OCI-LY1 (cell line): Measurements from ENCODE around the gene C11orf91.

Experiments used
- H2AFZ ChIP-seq: fragments of 200-600 bp; sonication (generic), shearing (Covaris generic); 2 replicates; pipeline ENCODE4 v1.6.0; 2014; ENCODE audit warnings: antibody characterized with exemption, mild to moderate bottlenecking, low read length
- H3F3A ChIP-seq: fragments of 200-600 bp; sonication (generic), shearing (Covaris generic); 2 replicates; pipeline ENCODE4 v1.6.0; 2014; ENCODE audit warnings: mild to moderate bottlenecking, antibody characterized with exemption, low read length, moderate library complexity; ENCODE audit not compliant: insufficient read depth
- H3K27ac ChIP-seq: fragments of 200-600 bp; sonication (generic); 2 replicates; pipeline ENCODE4 v1.5.1; 2014; ENCODE audit warnings: low read length, mixed run types, mild to moderate bottlenecking, low read depth; ENCODE audit not compliant: poor library complexity, severe bottlenecking
- H3K27me3 ChIP-seq: fragments of 200-600 bp; sonication (generic); 2 replicates; pipeline ENCODE4 v1.6.0; 2014; ENCODE audit warnings: antibody characterized with exemption, mild to moderate bottlenecking, low read length, moderate library complexity; ENCODE audit not compliant: insufficient read depth
- H3K36me3 ChIP-seq: fragments of 200-600 bp; sonication (generic); 2 replicates; pipeline ENCODE4 v1.6.1; 2014; ENCODE audit warnings: mild to moderate bottlenecking, antibody characterized with exemption, low read length, moderate library complexity, mixed read lengths; ENCODE audit not compliant: insufficient read depth
- H3K4me1 ChIP-seq: fragments of 200-600 bp; sonication (generic); 2 replicates; pipeline ENCODE4 v1.5.1; 2014; ENCODE audit warnings: mild to moderate bottlenecking, low read length, moderate library complexity; ENCODE audit not compliant: insufficient read depth, severe bottlenecking
- H3K4me2 ChIP-seq: fragments of 200-600 bp; sonication (generic), shearing (Covaris generic); 2 replicates; pipeline ENCODE4 v1.6.1; 2014; ENCODE audit warnings: low read length
- H3K4me3 ChIP-seq: fragments of 200-600 bp; sonication (generic); 2 replicates; pipeline ENCODE4 v1.5.1; 2014; ENCODE audit warnings: low read length, low read depth, mild to moderate bottlenecking, mixed read lengths; ENCODE audit not compliant: poor library complexity, severe bottlenecking
- H3K79me2 ChIP-seq: fragments of 200-600 bp; shearing (Covaris generic); 2 replicates; pipeline ENCODE4 v1.6.1; 2016; ENCODE audit warnings: mixed run types, low read length, mixed read lengths; ENCODE audit not compliant: insufficient read depth
- H3K9ac ChIP-seq: fragments of 200-600 bp; sonication (generic), shearing (Covaris generic); 2 replicates; pipeline ENCODE4 v1.6.1; 2014; ENCODE audit warnings: mild to moderate bottlenecking, low read length, mixed read lengths
- H3K9me2 ChIP-seq: fragments of 200-600 bp; sonication (generic), shearing (Covaris generic); 2 replicates; pipeline ENCODE4 v1.6.1; 2014; ENCODE audit warnings: low read depth, mild to moderate bottlenecking, low read length, mixed read lengths
- H3K9me3 ChIP-seq: fragments of 200-600 bp; shearing (Covaris generic); 2 replicates; pipeline ENCODE4 v1.6.1; 2014; ENCODE audit warnings: low read length, mixed read lengths
- H4K20me1 ChIP-seq: fragments of 200-600 bp; sonication (generic), shearing (Covaris generic); 2 replicates; pipeline ENCODE4 v1.6.0; 2016; ENCODE audit warnings: mild to moderate bottlenecking, low read length; ENCODE audit not compliant: insufficient read depth
- EZH2 ChIP-seq: fragments of 200-600 bp; sonication (generic), shearing (Covaris generic); IDR thresholded peaks from 2 replicates; pipeline ENCODE4 v1.8.0; 2017; ENCODE audit warnings: borderline replicate concordance, mixed run types, mild to moderate bottlenecking, antibody characterized with exemption, low read length, moderate library complexity, mixed read lengths
- TF ChIP-seq, protein P1 (sequence below): fragments of 200-600 bp; sonication (generic), shearing (Covaris generic); IDR thresholded peaks from 2 replicates; pipeline ENCODE4 v1.5.1; 2017; ENCODE audit warnings: mild to moderate bottlenecking, antibody characterized with exemption, low read length, moderate library complexity, mixed read lengths

Gene C11orf91

DNA sequence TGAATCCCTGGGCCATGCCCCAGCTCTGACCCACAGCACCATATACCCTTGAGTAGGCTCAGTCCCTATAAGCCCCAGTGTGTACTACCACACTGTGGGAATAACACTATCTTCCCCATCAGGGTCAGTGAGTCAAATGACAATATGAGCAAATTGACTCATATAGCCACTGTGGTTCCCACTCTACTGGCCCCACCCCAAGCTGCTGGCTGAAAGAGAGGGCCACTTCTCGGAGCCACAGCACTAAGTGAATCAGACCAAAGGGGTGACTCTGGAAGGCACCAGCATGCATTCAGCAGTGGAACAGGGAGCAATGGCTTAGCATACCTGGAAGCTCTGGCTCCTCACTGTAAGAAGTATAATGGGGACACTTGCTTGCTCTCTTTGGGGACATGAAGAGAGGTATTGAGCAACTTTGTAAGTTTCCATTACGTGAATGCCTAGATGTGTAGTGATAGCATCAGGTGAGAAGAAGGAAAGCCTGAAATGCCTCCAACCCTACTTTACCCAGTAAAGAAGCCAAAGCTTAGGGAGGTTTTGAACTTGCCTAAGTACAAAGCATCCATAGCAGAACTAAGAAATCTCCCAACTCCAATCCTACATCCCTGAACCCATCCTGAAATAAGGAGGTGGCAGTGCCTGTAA is 22.1 kb upstream of the C11orf91 start:
- H3K79me2 ChIP-seq = no peaks in the 10 kb centered on the region
- no peaks in the 10 kb centered on the region for H3F3A ChIP-seq
- no peak overlapping the region for H3K27ac ChIP-seq
- no peaks in the 10 kb centered on the region for H3K27me3 ChIP-seq
- H3K9ac ChIP-seq = no peak overlapping the region
- no peaks in the 10 kb centered on the region for H4K20me1 ChIP-seq
- no peak overlapping the region for H3K4me3 ChIP-seq
- H3K9me2 ChIP-seq = no peaks in the 10 kb centered on the region
- no peak for TF ChIP-seq EZH2
- TF ChIP-seq, protein P1, sequence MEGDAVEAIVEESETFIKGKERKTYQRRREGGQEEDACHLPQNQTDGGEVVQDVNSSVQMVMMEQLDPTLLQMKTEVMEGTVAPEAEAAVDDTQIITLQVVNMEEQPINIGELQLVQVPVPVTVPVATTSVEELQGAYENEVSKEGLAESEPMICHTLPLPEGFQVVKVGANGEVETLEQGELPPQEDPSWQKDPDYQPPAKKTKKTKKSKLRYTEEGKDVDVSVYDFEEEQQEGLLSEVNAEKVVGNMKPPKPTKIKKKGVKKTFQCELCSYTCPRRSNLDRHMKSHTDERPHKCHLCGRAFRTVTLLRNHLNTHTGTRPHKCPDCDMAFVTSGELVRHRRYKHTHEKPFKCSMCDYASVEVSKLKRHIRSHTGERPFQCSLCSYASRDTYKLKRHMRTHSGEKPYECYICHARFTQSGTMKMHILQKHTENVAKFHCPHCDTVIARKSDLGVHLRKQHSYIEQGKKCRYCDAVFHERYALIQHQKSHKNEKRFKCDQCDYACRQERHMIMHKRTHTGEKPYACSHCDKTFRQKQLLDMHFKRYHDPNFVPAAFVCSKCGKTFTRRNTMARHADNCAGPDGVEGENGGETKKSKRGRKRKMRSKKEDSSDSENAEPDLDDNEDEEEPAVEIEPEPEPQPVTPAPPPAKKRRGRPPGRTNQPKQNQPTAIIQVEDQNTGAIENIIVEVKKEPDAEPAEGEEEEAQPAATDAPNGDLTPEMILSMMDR = no peak
- H2AFZ ChIP-seq = no peak overlapping the region
- H3K4me1 ChIP-seq = peaks cover 7% of the 10 kb centered on the region
- no peaks in the 10 kb centered on the region for H3K9me3 ChIP-seq
- no peak overlapping the region for H3K4me2 ChIP-seq
- H3K36me3 ChIP-seq = peaks cover 14% of the 10 kb centered on the region; the same call in 1 of the 2 replicates

DNA sequence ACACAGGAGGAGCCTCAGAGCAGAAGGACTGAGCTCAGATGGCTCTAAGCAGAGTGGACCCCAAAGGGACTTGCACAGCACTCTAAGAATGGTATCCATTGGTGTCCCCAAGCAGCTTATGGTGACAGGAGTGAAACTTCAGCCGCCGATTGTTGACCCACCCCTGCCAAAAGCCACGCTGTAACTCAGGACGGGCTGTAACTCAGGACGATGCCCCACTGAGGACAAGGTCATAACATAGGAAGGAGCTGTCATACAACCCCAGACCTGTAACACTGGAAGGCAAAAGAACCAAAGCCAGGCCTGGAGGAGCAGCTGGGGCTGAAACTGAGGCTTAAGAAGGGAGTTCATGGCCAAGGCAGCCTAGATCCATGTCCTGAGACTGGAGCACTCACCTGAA is 21.4 kb upstream of the C11orf91 start:
- Histone ChIP-seq H2AFZ (no peak overlapping the region), H3K4me2 (no peak overlapping the region), H3K9me3 (no peaks in the 10 kb centered on the region), H4K20me1 (no peaks in the 10 kb centered on the region), H3K36me3 (peaks cover 21% of the 10 kb centered on the region; the same call in 1 of the 2 replicates), H3K4me1 (peaks cover 7% of the 10 kb centered on the region), H3K27ac (no peak overlapping the region), H3K4me3 (no peak overlapping the region), H3F3A (no peaks in the 10 kb centered on the region), H3K27me3 (no peaks in the 10 kb centered on the region), H3K9me2 (no peaks in the 10 kb centered on the region), H3K9ac (no peak overlapping the region), H3K79me2 (no peaks in the 10 kb centered on the region)
- no peak for TF ChIP-seq EZH2
- TF ChIP-seq, protein P1 = no peak

DNA sequence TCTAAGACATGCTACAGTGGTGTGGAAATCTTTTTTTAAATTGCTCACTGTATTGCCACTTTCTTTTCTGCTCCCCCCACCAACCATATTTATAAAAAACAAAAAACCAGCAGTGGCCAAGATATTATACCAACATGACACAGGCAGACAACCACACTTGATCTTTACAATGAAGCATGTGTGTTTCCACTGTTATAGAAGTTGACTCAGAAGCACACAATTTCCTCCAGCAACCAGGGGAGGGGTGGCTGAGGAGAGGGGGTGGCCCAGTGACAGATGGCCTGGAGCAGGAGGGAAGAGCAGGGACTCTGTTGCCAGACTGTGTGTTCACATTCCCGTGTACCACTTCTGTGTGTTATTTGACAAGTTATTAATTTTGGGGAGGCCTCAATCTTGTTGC is 20.8 kb upstream of the C11orf91 start:
- Histone ChIP-seq H3K9me2 (no peaks in the 10 kb centered on the region), H3K4me3 (no peak overlapping the region), H3K27ac (no peak overlapping the region), H3F3A (no peaks in the 10 kb centered on the region), H3K9ac (no peak overlapping the region), H3K27me3 (no peaks in the 10 kb centered on the region), H2AFZ (no peak overlapping the region), H4K20me1 (no peaks in the 10 kb centered on the region), H3K79me2 (no peaks in the 10 kb centered on the region), H3K4me2 (no peak overlapping the region), H3K36me3 (peaks cover 26% of the 10 kb centered on the region; the same call in 1 of the 2 replicates), H3K9me3 (no peaks in the 10 kb centered on the region), H3K4me1 (peaks cover 7% of the 10 kb centered on the region)
- TF ChIP-seq, protein P1 = no peak
- no peak for TF ChIP-seq EZH2
